ENCODE results near the gene NEGR1. TPM values are rescaled to one million over a fixed set of nuclear protein-coding genes. Genes with fewer than 3 reads are reported as not detected.

The NEGR1 gene
- total RNA-seq, 4 donors from 2014 or later = 14.5 to 50.8 (median 29.1) TPM

GRCh38 chr1:72137656-72138055, 144.7 kb downstream of the NEGR1 start:
- no peak for TF ChIP-seq CTCF (IDR thresholded peaks at IDR 0.05)
- ATAC-seq (ENCODE audit: low FRiP score) = no peak
- DNase-seq (ENCODE audit: low spot score) = no peak

GRCh38 chr1:72129869-72130268, 152.5 kb downstream of the NEGR1 start:
- ATAC-seq (ENCODE audit: low FRiP score) = no peak
- DNase-seq (ENCODE audit: low spot score) = no peak
- no peak for TF ChIP-seq CTCF (IDR thresholded peaks at IDR 0.05)

- no peak for DNase-seq (ENCODE audit: low spot score)
- no peak for ATAC-seq (ENCODE audit: low FRiP score)
- no peak for TF ChIP-seq CTCF (IDR thresholded peaks at IDR 0.05)
Measured at GRCh38 chr1:72122099-72122880, 160.0 kb downstream of the NEGR1 start.

- DNase-seq (ENCODE audit: low spot score) = no peak
- no peak for ATAC-seq (ENCODE audit: low FRiP score)
- TF ChIP-seq CTCF (IDR thresholded peaks at IDR 0.05) = no peak
Measured at GRCh38 chr1:72119491-72119890, 162.8 kb downstream of the NEGR1 start.

- ATAC-seq (ENCODE audit: low FRiP score) (no peak), DNase-seq (ENCODE audit: low spot score) (no peak)
- no peak for TF ChIP-seq CTCF (IDR thresholded peaks at IDR 0.05)
Measured at GRCh38 chr1:72117621-72118020, 164.7 kb downstream of the NEGR1 start.

- no peak for DNase-seq (ENCODE audit: low spot score)
- no peak for ATAC-seq (ENCODE audit: low FRiP score)
- TF ChIP-seq CTCF (IDR thresholded peaks at IDR 0.05) = no peak
Measured at GRCh38 chr1:72115290-72115689, 167.0 kb downstream of the NEGR1 start.

GRCh38 chr1:72111662-72112061, 170.7 kb downstream of the NEGR1 start:
- DNase-seq (ENCODE audit: low spot score) (no peak), ATAC-seq (ENCODE audit: low FRiP score) (no peak)
- TF ChIP-seq CTCF (IDR thresholded peaks at IDR 0.05) = no peak
